IMR-90 (cell line): Measurements from ENCODE around the gene SRPK1. TPM values are rescaled to one million over a fixed set of nuclear protein-coding genes. Genes with fewer than 3 reads are reported as not detected.

ENCODE experiments used
- ATAC-seq: fragments of 200-7000 bp; cut with Tn5 transposase; 2 replicates; pipeline ENCODE4 v1.9.1; 2020; ENCODE audit warnings: low read depth, mild to moderate bottlenecking, moderate library complexity
- BruUV-seq: library from RNA; stranded (reverse); fragments of 400-500 nt; replicated peaks from 2 replicates; lab custom pipeline; 2021; lab: Mats Ljungman, UMichigan
- CTCF ChIA-PET: fragments of 300-600 bp; formaldehyde crosslinking; extraction: SDS; loops from one replicate; lab custom pipeline; 2021; ENCODE audit warnings: antibody characterized with exemption; lab: Yijun Ruan, JAX
- POLR2A ChIA-PET: fragments of 300-600 bp; sonication (Branson Sonifier 250); formaldehyde crosslinking; loops from one replicate; lab custom pipeline; 2022; ENCODE audit warnings: antibody characterized with exemption; ENCODE audit not compliant: unreplicated experiment; lab: Charles Lee
- DNase-seq: peaks from one replicate; pipeline ENCODE4 v3.0.0; 2013
- H2AFZ ChIP-seq: replicated peaks from 2 replicates; pipeline ENCODE3; 2013; ENCODE audit warnings: low read length, mild to moderate bottlenecking; ENCODE audit not compliant: poor library complexity
- H2AK5ac ChIP-seq: 2 replicates; pipeline ENCODE4 v1.6.1; 2013; ENCODE audit warnings: low read depth, low read length, inconsistent platforms
- H2AK9ac ChIP-seq: replicated peaks from 2 replicates; pipeline ENCODE3; 2013; ENCODE audit warnings: mild to moderate bottlenecking, low read depth, low read length, moderate library complexity; ENCODE audit not compliant: poor library complexity
- H2BK120ac ChIP-seq: 2 replicates; pipeline ENCODE4 v1.6.1; 2013; ENCODE audit warnings: low read depth, low read length, inconsistent platforms
- H2BK15ac ChIP-seq: 3 replicates; pipeline ENCODE4 v1.6.1; 2013; ENCODE audit warnings: low read depth, low read length, inconsistent platforms
- H2BK20ac ChIP-seq: 2 replicates; pipeline ENCODE4 v1.6.1; 2013; ENCODE audit warnings: low read depth, mild to moderate bottlenecking, inconsistent platforms, low read length, moderate library complexity
- H2BK5ac ChIP-seq: 2 replicates; pipeline ENCODE4 v1.6.1; 2013; ENCODE audit warnings: mild to moderate bottlenecking, low read depth, low read length, inconsistent platforms; ENCODE audit not compliant: poor library complexity, severe bottlenecking
- H3K14ac ChIP-seq: replicated peaks from 2 replicates; pipeline ENCODE4 v1.6.1; 2013; ENCODE audit warnings: low read depth, low read length, inconsistent platforms
- H3K18ac ChIP-seq: 2 replicates; pipeline ENCODE4 v1.6.1; 2013; ENCODE audit warnings: low read depth, low read length, control low read depth
- H3K23ac ChIP-seq: 2 replicates; pipeline ENCODE4 v1.6.1; 2013; ENCODE audit warnings: low read depth, low read length, inconsistent platforms
- H3K27ac ChIP-seq: 2 replicates; pipeline ENCODE4 v1.5.1; 2013; ENCODE audit warnings: mild to moderate bottlenecking, control low read depth, low read length; ENCODE audit not compliant: insufficient read depth
- H3K27me3 ChIP-seq: 2 replicates; pipeline ENCODE4 v1.6.1; 2013; ENCODE audit warnings: low read length; ENCODE audit not compliant: control insufficient read depth, insufficient read depth
- H3K36me3 ChIP-seq: 2 replicates; pipeline ENCODE4 v1.6.1; 2013; ENCODE audit warnings: low read length, mixed read lengths; ENCODE audit not compliant: control insufficient read depth, insufficient read depth
- H3K4ac ChIP-seq: 2 replicates; pipeline ENCODE4 v1.6.1; 2013; ENCODE audit warnings: low read depth, low read length, inconsistent platforms
- H3K4me1 ChIP-seq: 2 replicates; pipeline ENCODE4 v1.6.1; 2013; ENCODE audit warnings: low read length, mixed read lengths; ENCODE audit not compliant: control insufficient read depth, insufficient read depth
- H3K4me2 ChIP-seq: 2 replicates; pipeline ENCODE4 v1.6.1; 2013; ENCODE audit warnings: low read depth, mild to moderate bottlenecking, control low read depth, low read length, moderate library complexity
- H3K4me3 ChIP-seq: 2 replicates; pipeline ENCODE4 v1.5.1; 2013; ENCODE audit warnings: low read depth, mild to moderate bottlenecking, control low read depth, low read length, moderate library complexity; ENCODE audit not compliant: insufficient read depth
- H3K56ac ChIP-seq: 2 replicates; pipeline ENCODE4 v1.6.1; 2013; ENCODE audit warnings: low read length, inconsistent platforms; ENCODE audit not compliant: insufficient read depth; ENCODE audit errors: extremely low read depth
- H3K79me1 ChIP-seq, 2 experiments: 2 replicates each; pipeline ENCODE4 v1.6.1; 2013; ENCODE audit warnings: low read length in 2 of 2, inconsistent platforms in 1 of 2, low read depth in 1 of 2
- H3K9ac ChIP-seq: 2 replicates; pipeline ENCODE4 v1.6.1; 2013; ENCODE audit warnings: low read depth, low read length, control low read depth
- H3K9me1 ChIP-seq: 2 replicates; pipeline ENCODE4 v1.6.1; 2013; ENCODE audit warnings: low read length, inconsistent platforms; ENCODE audit not compliant: insufficient read depth
- H3K9me3 ChIP-seq: 2 replicates; pipeline ENCODE4 v1.6.1; 2013; ENCODE audit warnings: low read length; ENCODE audit not compliant: control insufficient read depth, insufficient read depth
- H4K20me1 ChIP-seq: 2 replicates; pipeline ENCODE4 v1.6.1; 2013; ENCODE audit warnings: low read length, inconsistent platforms; ENCODE audit not compliant: insufficient read depth
- H4K5ac ChIP-seq: 2 replicates; pipeline ENCODE4 v1.6.1; 2013; ENCODE audit warnings: mild to moderate bottlenecking, low read depth, low read length, control low read depth
- H4K8ac ChIP-seq, 2 experiments: 2 replicates each; pipeline ENCODE4 v1.6.1; 2013; ENCODE audit warnings: low read depth in 2 of 2, low read length in 2 of 2, control low read depth in 1 of 2, inconsistent platforms in 1 of 2
- H4K91ac ChIP-seq: 2 replicates; pipeline ENCODE4 v1.6.1; 2013; ENCODE audit warnings: low read depth, low read length, inconsistent platforms; ENCODE audit not compliant: insufficient read depth
- BHLHE40 ChIP-seq: fragments of 150-350 bp; IDR thresholded peaks from 2 replicates; pipeline ENCODE4 v1.6.1; 2016; ENCODE audit warnings: mild to moderate bottlenecking, low read depth, low read length
- CEBPB ChIP-seq: IDR thresholded peaks from 2 replicates; pipeline ENCODE4 v1.6.1; 2012; ENCODE audit warnings: low read depth, low read length, improper control_type of control experiment
- CHD1 ChIP-seq: IDR thresholded peaks from 2 replicates; pipeline ENCODE4 v1.6.1; 2012; ENCODE audit warnings: low read depth, low read length, improper control_type of control experiment
- CTCF ChIP-seq: conservative IDR thresholded peaks from 2 replicates; pipeline ENCODE4 v1.5.1; 2012; ENCODE audit warnings: mild to moderate bottlenecking, low read depth, low read length, improper control_type of control experiment
- FOS ChIP-seq: fragments of 150-350 bp; IDR thresholded peaks from 2 replicates; pipeline ENCODE4 v1.6.1; 2016; ENCODE audit warnings: low read depth, low read length
- MAFK ChIP-seq: IDR thresholded peaks from 2 replicates; pipeline ENCODE4 v1.6.1; 2012; ENCODE audit warnings: low read depth, low read length, improper control_type of control experiment
- MAZ ChIP-seq: IDR thresholded peaks from 2 replicates; pipeline ENCODE4 v1.6.1; 2012; ENCODE audit warnings: low read depth, mild to moderate bottlenecking, low read length, improper control_type of control experiment, moderate library complexity, borderline replicate concordance
- MXI1 ChIP-seq: IDR thresholded peaks from 2 replicates; pipeline ENCODE4 v1.6.1; 2012; ENCODE audit warnings: low read depth, mild to moderate bottlenecking, low read length, moderate library complexity, borderline replicate concordance
- NFE2L2 ChIP-seq: fragments of 150-350 bp; IDR thresholded peaks from 2 replicates; pipeline ENCODE4 v1.6.1; 2016; ENCODE audit warnings: low read depth, mild to moderate bottlenecking, low read length
- POLR2A ChIP-seq: IDR thresholded peaks from 2 replicates; pipeline ENCODE4 v1.6.1; 2012; ENCODE audit warnings: mild to moderate bottlenecking, low read depth, low read length
- RAD21 ChIP-seq: IDR thresholded peaks from 2 replicates; pipeline ENCODE4 v1.6.1; 2012; ENCODE audit warnings: low read length, improper control_type of control experiment
- RCOR1 ChIP-seq: IDR thresholded peaks from 2 replicates; pipeline ENCODE4 v1.6.1; 2012; ENCODE audit warnings: mild to moderate bottlenecking, low read length, improper control_type of control experiment; ENCODE audit not compliant: insufficient replicate concordance
- RFX5 ChIP-seq: IDR thresholded peaks from 2 replicates; pipeline ENCODE4 v1.8.0; 2012; ENCODE audit warnings: low read depth, mild to moderate bottlenecking, low read length, moderate library complexity
- SMC3 ChIP-seq: fragments of 150-350 bp; IDR thresholded peaks from 2 replicates; pipeline ENCODE4 v1.6.1; 2016; ENCODE audit warnings: low read depth, mild to moderate bottlenecking, antibody characterized with exemption, low read length, moderate library complexity
- USF2 ChIP-seq: fragments of 150-350 bp; IDR thresholded peaks from 2 replicates; pipeline ENCODE4 v1.6.1; 2017; ENCODE audit warnings: mild to moderate bottlenecking, antibody characterized with exemption, low read length, low read depth
- WGBS, 2 experiments: methylation state at CpG; one replicate each; pipeline versions ENCODE4 v1.1.5 to v1.1.7; 2013; ENCODE audit warnings: missing lambda C conversion rate in 2 of 2; ENCODE audit not compliant: insufficient read length in 1 of 2; ENCODE audit errors: extremely low coverage in 2 of 2; 5-methylcytosine and 5-hydroxymethylcytosine counted together
- dilution Hi-C: fragments of 300-500 bp; cut with HindIII; formaldehyde crosslinking; loops from one replicate; pipeline ENCODE4 v1.14.3; 2018; ENCODE audit warnings: low sequenced_read_pairs; ENCODE audit not compliant: unreplicated experiment
- in situ Hi-C: fragments of 300-500 bp; cut with MboI; formaldehyde crosslinking; loops from 3 replicates; pipeline ENCODE4 v1.14.3; 2019; ENCODE audit warnings: low sequenced_read_pairs, inconsistent platforms, mixed read lengths
- intact Hi-C: fragments of 100-400 bp; cut with micrococcal nuclease; formaldehyde crosslinking; loops from 2 replicates; pipeline ENCODE4 v1.10.0; 2022
- polyA plus RNA-seq, 3 experiments: library from polyadenylated mRNA; depleted of rRNA; stranded (reverse); fragments of >200 nt; gene quantifications; 2 replicates each; pipeline ENCODE4 v1.2.3, GENCODE V29; 2012; ENCODE audit warnings: low replicate concordance in 1 of 3
- total RNA-seq: library from RNA; depleted of rRNA; stranded (reverse); fragments of >200 nt; gene quantifications from 2 replicates; pipeline ENCODE4 v1.2.3, GENCODE V29; 2012
- TF ChIP-seq, protein P1 (sequence below): fragments of 150-350 bp; IDR thresholded peaks from 2 replicates; pipeline ENCODE4 v1.6.1; 2016; ENCODE audit warnings: low read depth, mild to moderate bottlenecking, low read length, moderate library complexity, borderline replicate concordance

SRPK1 gene
- total and polyA plus RNA-seq, 2 of the 4 experiments (the other 2 are of a cell fraction): 22.5 to 44.6 TPM

- no peak overlapping the region for H3K27ac ChIP-seq
- no peak overlapping the region for H2BK5ac ChIP-seq
- intact Hi-C loops: no loop called here
- no peak overlapping the region for H3K56ac ChIP-seq
- no peak overlapping the region for H2AK5ac ChIP-seq
- H4K20me1 ChIP-seq: no peaks in the 10 kb centered on the region
- no peak overlapping the region for H4K5ac ChIP-seq
- TF ChIP-seq RAD21 (no peak), MXI1 (no peak), BHLHE40 (no peak), CTCF (no peak), SMC3 (no peak), USF2 (no peak), CHD1 (no peak), CEBPB (no peak), FOS (no peak), RFX5 (no peak), MAFK (no peak), MAZ (no peak), RCOR1 (no peak), NFE2L2 (no peak), POLR2A (no peak)
- TF ChIP-seq, protein P1, sequence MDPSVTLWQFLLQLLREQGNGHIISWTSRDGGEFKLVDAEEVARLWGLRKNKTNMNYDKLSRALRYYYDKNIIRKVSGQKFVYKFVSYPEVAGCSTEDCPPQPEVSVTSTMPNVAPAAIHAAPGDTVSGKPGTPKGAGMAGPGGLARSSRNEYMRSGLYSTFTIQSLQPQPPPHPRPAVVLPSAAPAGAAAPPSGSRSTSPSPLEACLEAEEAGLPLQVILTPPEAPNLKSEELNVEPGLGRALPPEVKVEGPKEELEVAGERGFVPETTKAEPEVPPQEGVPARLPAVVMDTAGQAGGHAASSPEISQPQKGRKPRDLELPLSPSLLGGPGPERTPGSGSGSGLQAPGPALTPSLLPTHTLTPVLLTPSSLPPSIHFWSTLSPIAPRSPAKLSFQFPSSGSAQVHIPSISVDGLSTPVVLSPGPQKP: no peak
- H4K8ac ChIP-seq: no peak overlapping the region
- peaks cover 25% of the 10 kb centered on the region for H3K27me3 ChIP-seq
- H3K4me2 ChIP-seq: no peak overlapping the region
- H3K9me3 ChIP-seq: no peaks in the 10 kb centered on the region
- dilution Hi-C loops: no loop called here
- H3K14ac ChIP-seq: no peak overlapping the region
- no peak overlapping the region for H2BK20ac ChIP-seq
- H3K23ac ChIP-seq: no peak overlapping the region
- POLR2A ChIA-PET: no interaction called here
- no peak overlapping the region for H2AK9ac ChIP-seq
- H3K18ac ChIP-seq: no peak overlapping the region
- ATAC-seq: peak; percentile 79
- no peaks in the 10 kb centered on the region; the same call in 1 of the 2 replicates for H3K9me1 ChIP-seq
- peak; percentile 68 for DNase-seq
- no peak overlapping the region for H2BK15ac ChIP-seq
- H3K9ac ChIP-seq: no peak overlapping the region
- no CpG with 5 or more reads among the region's 2 CpGs for WGBS, 2 experiments
- CTCF ChIA-PET: no interaction called here
- in situ Hi-C loops: loop anchor here (25.0 kb wide), 1 partner anchor 423 kb away; no protein-coding TSS in a partner anchor
- no TSS peak for BruUV-seq
- no peaks in the 10 kb centered on the region for H3K36me3 ChIP-seq
- H4K91ac ChIP-seq: no peak overlapping the region
- H2AFZ ChIP-seq: no peak overlapping the region
- no peak overlapping the region for H3K4ac ChIP-seq
- H3K4me3 ChIP-seq: no peak overlapping the region
- no peak overlapping the region for H2BK120ac ChIP-seq
- H3K4me1 ChIP-seq: no peaks in the 10 kb centered on the region
- no peaks in the 10 kb centered on the region for H3K79me1 ChIP-seq
Observed at GRCh38 chr6:35960187-35960586, 39.3 kb upstream of the SRPK1 start.
